Activated naive CD8-positive, alpha-beta T cell (primary cell): ENCODE measurements around the gene SEC22A.

Source experiments
- H3K27ac Mint-ChIP-seq: one replicate; pipeline ENCODE4 v1.8.0; 2021; ENCODE audit warnings: mixed read lengths
- H3K27me3 Mint-ChIP-seq: one replicate; pipeline ENCODE4 v1.8.0; 2021; ENCODE audit warnings: mixed read lengths
- H3K36me3 Mint-ChIP-seq: one replicate; pipeline ENCODE4 v1.8.0; 2021; ENCODE audit warnings: mixed read lengths
- H3K4me1 Mint-ChIP-seq: one replicate; pipeline ENCODE4 v1.8.0; 2021; ENCODE audit warnings: low read depth, mixed read lengths
- H3K4me3 Mint-ChIP-seq: one replicate; pipeline ENCODE4 v1.8.0; 2021; ENCODE audit warnings: mild to moderate bottlenecking, mixed read lengths
- H3K9me3 Mint-ChIP-seq: one replicate; pipeline ENCODE4 v1.8.0; 2021; ENCODE audit warnings: low read depth, mixed read lengths

Gene SEC22A

DNA sequence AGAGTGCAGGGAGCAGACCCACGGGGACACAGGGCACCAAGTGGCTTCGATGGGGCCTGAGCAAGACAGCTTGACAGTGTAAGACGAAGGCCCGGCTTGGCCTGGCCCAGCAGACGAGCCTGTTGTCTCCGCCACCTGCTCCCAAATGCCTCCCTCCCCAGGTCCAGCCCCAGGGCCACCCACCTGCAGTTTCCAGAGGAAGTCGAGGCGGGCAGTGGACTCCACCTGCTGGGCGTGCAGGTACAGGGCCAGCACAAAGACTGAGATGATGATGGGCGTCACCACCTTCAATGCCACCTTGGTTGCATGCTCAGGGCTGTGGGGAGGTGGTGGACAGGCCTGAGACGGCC, 94.1 kb downstream of the SEC22A start:
- no peaks in the 10 kb centered on the region for H3K27me3 Mint-ChIP-seq
- H3K36me3 Mint-ChIP-seq = no peaks in the 10 kb centered on the region
- H3K4me1 Mint-ChIP-seq = no peaks in the 10 kb centered on the region
- no peak overlapping the region for H3K27ac Mint-ChIP-seq
- no peak overlapping the region for H3K4me3 Mint-ChIP-seq
- H3K9me3 Mint-ChIP-seq = no peaks in the 10 kb centered on the region

DNA sequence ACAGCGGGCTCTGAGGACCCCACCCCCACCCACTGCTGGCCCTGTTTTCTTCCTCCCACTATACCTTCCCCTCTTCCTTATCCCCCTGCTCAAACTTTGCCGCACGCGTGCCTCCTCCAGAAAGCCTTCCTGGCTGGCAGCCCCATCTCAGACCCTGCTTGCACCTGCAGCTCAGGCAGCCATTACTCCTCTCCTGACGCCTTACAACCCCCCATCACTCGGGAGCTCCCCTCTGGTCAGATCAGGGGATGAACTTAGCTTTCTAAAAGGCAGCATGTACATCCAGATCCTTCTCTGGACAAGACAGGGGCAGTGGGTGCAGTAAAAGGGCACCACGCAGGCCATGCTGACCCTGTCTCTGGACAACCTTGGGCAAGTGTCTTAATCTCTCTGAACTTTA, 94.5 kb downstream of the SEC22A start:
- no peaks in the 10 kb centered on the region for H3K27me3 Mint-ChIP-seq
- no peak overlapping the region for H3K4me3 Mint-ChIP-seq
- no peaks in the 10 kb centered on the region for H3K36me3 Mint-ChIP-seq
- H3K9me3 Mint-ChIP-seq = no peaks in the 10 kb centered on the region
- no peak overlapping the region for H3K27ac Mint-ChIP-seq
- no peaks in the 10 kb centered on the region for H3K4me1 Mint-ChIP-seq

DNA sequence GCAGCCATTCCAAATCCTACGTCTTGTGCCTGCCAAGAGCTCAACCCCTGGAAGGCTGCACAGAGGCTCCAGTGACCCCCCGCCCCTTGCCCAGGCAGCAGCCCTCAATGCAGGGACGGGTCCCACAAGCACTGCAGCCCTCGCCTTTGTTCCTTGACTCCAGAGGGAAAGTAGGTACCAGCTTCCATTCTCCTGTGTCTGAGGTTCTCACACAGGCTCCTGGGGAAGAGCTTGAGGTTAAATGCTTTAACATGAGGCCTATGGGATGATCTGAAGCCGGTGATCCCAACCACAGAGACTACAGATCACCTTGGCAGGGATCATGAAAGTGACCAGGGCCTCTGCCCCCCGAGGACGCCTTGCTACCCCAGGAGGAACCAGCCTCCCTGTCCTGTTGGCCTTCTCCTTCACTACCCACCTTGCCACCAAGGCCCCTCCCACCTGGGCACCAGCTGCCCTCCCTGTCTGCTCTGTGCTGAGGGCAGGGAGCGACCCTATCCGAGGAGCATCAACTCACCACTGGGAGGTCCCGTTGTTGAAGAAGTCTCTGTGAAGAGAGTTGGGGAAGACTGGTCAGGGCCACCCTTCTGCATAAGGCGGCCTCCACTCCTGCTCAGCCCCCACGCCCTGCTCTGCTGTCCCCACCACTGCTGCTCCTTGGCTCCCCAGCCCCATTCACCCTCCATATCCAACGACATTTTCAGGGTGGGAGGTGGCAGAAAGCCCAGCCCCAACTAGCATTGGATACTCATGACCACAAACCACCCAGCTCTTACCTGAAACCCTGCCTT, 95.3 kb downstream of the SEC22A start:
- Mint-ChIP-seq H3K36me3 (no peaks in the 10 kb centered on the region), H3K27ac (no peak overlapping the region)

DNA sequence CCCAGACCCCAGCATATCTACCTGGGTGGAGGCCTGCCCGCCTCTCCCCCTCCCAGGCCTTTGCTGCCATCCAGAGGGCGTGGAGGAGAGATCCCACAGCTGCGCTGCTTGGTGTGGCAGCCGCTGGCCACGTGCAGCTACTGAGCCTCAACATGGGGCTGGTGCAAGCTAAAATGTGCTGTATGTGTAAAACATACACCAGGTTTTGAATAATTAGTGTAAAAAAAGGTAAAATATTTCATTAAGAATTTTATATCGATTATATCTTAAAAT, 95.8 kb downstream of the SEC22A start:
- Mint-ChIP-seq H3K36me3 (no peaks in the 10 kb centered on the region), H3K27me3 (no peaks in the 10 kb centered on the region), H3K9me3 (no peaks in the 10 kb centered on the region), H3K27ac (no peak overlapping the region), H3K4me3 (no peak overlapping the region), H3K4me1 (no peaks in the 10 kb centered on the region)

More for the DNA sequence above, 95.3 kb downstream of the SEC22A start:
- Mint-ChIP-seq H3K4me3 (no peak overlapping the region), H3K9me3 (no peaks in the 10 kb centered on the region), H3K4me1 (no peaks in the 10 kb centered on the region), H3K27me3 (no peaks in the 10 kb centered on the region)

DNA sequence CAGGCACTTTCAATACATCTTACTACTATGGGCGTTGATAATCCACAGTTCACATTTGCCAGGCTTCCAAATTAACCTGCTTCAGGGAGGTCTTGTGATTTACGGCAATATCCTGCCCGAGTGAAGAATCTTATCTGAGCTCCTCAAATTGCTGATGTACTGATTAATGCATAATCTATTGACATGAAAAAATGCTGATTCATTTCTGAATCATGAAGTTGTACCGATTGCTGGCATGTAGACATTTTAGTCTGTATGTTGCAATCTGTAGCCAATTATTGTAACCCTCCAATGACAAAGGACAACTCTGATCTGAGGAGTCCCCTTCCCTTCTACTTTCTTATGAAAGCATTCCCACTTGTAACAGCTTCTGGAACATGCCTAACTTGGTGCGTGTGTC, 97.2 kb downstream of the SEC22A start:
- Mint-ChIP-seq H3K27me3 (no peaks in the 10 kb centered on the region), H3K9me3 (no peaks in the 10 kb centered on the region), H3K4me3 (no peak overlapping the region), H3K4me1 (no peaks in the 10 kb centered on the region), H3K27ac (no peak overlapping the region), H3K36me3 (no peaks in the 10 kb centered on the region)

DNA sequence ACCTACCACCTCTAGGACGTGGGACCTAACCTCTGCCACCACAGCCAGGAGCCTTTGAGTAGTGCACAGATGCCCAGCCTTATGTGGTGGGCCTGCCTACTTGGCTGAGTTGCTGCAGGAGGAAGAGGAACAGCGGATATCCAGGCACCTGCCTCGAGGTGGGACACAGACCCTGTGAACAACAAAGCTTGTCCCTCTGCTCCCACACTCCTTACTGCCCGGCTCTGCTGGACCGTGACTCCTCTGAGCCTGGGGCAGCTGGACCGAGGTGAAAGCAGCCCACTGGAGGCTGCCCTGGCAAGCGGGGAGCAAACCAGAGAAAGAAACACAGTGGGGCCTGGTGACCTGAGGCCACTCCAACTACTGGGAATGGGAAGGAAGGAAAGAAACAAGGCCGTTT, 97.8 kb downstream of the SEC22A start:
- H3K36me3 Mint-ChIP-seq = no peaks in the 10 kb centered on the region
- H3K9me3 Mint-ChIP-seq = no peaks in the 10 kb centered on the region
- H3K4me1 Mint-ChIP-seq = no peaks in the 10 kb centered on the region
- no peak overlapping the region for H3K27ac Mint-ChIP-seq
- H3K4me3 Mint-ChIP-seq = no peak overlapping the region
- H3K27me3 Mint-ChIP-seq = no peaks in the 10 kb centered on the region

DNA sequence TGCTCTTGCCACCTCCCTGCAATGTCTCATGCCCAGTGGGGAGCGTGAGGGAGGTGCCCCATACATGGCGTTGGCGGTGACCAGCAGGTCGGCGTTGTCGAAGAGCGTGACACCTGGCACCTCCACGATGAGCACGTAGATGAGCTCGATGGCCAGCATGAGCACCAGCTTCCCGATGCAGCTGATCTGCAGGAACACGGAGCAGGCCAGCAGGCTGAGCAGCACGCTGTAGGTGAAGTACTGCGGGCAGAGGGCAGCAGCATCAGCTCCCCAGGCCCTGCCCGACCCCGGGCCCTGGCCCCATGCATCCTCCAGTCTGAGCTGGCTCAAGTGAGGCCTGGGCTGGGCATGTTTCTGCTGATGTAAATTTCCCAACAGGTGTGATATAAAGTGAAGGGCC, 98.3 kb downstream of the SEC22A start:
- Mint-ChIP-seq H3K27me3 (no peaks in the 10 kb centered on the region), H3K4me1 (no peaks in the 10 kb centered on the region), H3K36me3 (no peaks in the 10 kb centered on the region), H3K27ac (no peak overlapping the region), H3K9me3 (no peaks in the 10 kb centered on the region), H3K4me3 (no peak overlapping the region)

DNA sequence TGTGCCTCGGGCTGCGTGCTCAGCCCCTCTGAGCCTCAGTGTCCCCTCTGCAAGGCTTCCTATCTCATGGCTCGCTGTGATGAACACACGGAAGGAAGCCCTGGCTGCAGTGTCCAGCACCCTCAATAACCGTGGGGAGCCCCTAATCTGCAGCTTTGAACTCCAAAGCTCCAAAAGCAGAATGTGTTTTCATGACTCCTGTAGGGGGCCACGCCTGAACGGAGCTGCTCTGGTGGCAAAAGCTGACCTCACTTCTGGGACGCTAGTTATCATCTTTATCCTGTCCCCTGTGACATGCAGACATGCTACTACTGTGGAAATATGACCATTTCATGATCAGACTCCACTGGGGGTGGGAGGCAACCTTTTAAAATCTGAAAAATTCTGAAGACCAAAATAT, 98.8 kb downstream of the SEC22A start:
- H3K27me3 Mint-ChIP-seq = no peaks in the 10 kb centered on the region
- H3K4me1 Mint-ChIP-seq = no peaks in the 10 kb centered on the region
- no peaks in the 10 kb centered on the region for H3K9me3 Mint-ChIP-seq
- H3K27ac Mint-ChIP-seq = no peak overlapping the region
- H3K36me3 Mint-ChIP-seq = no peaks in the 10 kb centered on the region
- no peak overlapping the region for H3K4me3 Mint-ChIP-seq

DNA sequence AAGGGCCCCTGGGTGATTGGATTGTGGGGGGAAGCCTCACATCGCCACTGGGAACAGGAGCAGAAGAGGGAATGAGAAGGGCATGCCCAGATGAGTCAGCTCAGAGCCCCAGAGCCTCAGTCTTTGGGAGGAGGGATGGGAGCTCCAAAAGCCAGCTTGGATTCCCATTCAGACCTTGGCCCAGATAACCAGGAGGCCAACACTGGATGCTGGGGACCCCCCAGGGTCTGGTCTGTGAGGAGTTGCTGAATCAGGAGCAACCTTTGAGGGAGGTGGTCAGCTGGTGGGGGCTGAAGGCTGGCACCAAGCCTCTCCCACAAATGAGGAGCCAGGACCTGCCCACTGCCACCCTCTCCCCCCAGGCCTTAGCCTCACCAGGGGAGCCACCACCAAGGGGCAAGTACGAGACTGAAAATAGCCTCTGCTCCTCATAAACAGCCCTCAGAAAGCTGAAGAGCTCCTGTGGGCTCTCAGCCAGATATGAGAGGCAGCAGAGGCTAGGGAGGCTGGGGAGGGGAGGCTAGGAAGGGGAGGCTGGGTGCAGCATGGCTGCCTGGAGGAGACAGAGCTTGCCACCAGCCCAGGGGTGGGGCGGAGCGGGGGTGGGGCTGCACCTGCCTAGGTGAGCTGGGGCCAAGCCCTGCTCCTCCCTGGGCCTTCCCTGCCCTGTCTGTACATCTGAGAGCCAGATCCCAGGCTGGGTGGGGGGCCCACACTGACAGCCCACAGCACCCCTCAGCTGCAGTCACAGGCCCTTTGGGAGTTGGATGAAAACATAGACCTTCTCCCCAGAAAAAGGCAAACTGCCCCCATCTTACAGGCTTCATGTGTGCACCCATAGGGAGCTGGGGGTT, 99.8 kb downstream of the SEC22A start:
- H3K36me3 Mint-ChIP-seq = no peaks in the 10 kb centered on the region
- no peak overlapping the region for H3K27ac Mint-ChIP-seq
- H3K4me1 Mint-ChIP-seq = no peaks in the 10 kb centered on the region
- no peak overlapping the region for H3K4me3 Mint-ChIP-seq
- no peaks in the 10 kb centered on the region for H3K27me3 Mint-ChIP-seq
- no peaks in the 10 kb centered on the region for H3K9me3 Mint-ChIP-seq

DNA sequence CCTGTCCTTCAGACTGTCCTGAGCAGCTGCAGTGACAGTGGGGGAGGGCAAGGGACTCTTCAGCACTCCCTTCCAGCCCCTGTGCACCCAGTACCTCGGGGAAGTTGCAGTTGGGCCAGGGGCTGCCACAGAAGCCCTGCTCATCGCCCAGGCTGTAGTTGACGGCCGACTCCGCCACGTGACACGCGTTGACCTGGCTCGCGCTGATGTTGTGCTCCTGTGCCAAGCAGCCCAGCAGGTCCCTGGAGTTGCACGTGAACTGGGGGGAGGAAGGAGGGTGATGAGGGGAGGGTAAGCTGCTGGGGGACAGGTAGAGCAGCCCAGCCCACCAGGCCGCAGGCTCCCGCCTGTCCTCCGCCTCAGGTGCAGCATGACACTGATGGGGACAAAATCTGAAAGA, 101.2 kb downstream of the SEC22A start:
- Mint-ChIP-seq H3K27ac (no peak overlapping the region), H3K9me3 (no peaks in the 10 kb centered on the region), H3K27me3 (no peaks in the 10 kb centered on the region), H3K36me3 (no peaks in the 10 kb centered on the region), H3K4me3 (no peak overlapping the region), H3K4me1 (no peaks in the 10 kb centered on the region)

DNA sequence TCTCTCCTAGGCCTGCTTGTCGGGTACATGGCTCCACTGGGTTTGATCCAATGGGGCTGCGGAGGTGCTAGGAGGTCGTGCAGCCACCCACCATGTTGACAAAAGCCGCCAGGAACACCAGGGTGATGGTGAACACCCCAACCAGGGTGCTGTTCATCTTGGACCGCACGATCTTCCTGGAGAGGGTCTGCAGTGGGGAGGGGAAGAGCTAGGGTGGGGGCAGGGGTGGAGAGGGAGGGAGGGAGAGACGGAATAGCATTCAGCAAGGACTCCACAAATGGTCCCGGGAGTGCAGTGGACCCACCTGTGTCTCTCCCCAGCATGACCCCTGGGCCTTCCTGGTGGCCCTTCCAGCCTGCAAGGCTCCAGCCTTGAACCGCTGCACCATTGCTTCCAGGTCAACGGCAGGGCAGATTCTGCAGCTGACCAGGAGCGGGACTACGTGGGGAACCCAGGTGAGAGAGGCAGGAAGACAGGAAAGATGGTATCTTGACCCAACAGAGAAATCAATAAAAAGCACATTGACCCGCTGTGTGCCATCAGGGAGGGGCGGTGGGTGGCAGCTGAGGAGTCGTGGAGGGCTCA, 102.3 kb downstream of the SEC22A start:
- Mint-ChIP-seq H3K27ac (no peak overlapping the region), H3K27me3 (no peaks in the 10 kb centered on the region), H3K9me3 (no peaks in the 10 kb centered on the region), H3K36me3 (no peaks in the 10 kb centered on the region), H3K4me3 (no peak overlapping the region), H3K4me1 (no peaks in the 10 kb centered on the region)

DNA sequence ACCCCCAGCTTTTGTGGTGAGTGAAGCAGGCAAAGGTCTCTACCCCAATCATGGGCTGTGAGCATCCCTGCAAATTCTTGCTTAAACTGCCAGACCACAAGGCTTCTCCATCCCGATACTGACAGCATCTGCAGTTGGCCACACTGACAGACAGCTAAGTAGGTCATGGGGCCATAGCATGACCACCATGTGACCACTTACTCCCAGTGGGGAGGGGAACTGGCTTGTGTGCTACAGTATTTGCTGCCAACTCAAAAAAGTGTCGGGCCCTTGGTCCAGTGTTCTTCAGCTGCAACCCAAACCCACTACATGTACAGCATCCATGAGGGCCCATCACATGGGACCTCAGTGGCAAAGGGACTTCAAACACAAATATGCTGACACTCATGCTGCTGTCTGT, 103.4 kb downstream of the SEC22A start:
- Mint-ChIP-seq H3K36me3 (no peaks in the 10 kb centered on the region), H3K9me3 (no peaks in the 10 kb centered on the region), H3K4me3 (no peak overlapping the region), H3K27ac (no peak overlapping the region), H3K27me3 (no peaks in the 10 kb centered on the region), H3K4me1 (no peaks in the 10 kb centered on the region)

DNA sequence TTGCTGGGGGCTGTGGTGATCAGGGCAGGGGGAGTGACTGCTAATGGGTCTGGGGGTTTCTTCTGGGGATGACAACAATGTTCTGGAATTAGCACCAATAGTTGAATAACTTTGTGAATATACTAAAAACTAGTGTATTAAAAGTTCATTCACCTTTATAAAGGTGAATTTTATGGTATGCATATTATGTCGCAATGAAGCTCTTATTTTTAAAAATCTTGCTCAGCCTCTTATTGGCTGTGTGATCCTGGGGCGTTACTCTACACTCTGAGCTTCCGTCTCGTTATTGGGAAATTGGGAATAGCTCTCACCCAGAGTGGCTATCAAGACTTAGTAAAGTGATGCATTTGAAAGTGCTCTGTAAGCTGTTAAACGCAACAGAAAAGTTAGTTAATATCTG, 105.3 kb downstream of the SEC22A start:
- H3K9me3 Mint-ChIP-seq = no peaks in the 10 kb centered on the region
- no peak overlapping the region for H3K4me3 Mint-ChIP-seq
- H3K36me3 Mint-ChIP-seq = no peaks in the 10 kb centered on the region
- no peaks in the 10 kb centered on the region for H3K27me3 Mint-ChIP-seq
- H3K27ac Mint-ChIP-seq = no peak overlapping the region
- no peaks in the 10 kb centered on the region for H3K4me1 Mint-ChIP-seq

DNA sequence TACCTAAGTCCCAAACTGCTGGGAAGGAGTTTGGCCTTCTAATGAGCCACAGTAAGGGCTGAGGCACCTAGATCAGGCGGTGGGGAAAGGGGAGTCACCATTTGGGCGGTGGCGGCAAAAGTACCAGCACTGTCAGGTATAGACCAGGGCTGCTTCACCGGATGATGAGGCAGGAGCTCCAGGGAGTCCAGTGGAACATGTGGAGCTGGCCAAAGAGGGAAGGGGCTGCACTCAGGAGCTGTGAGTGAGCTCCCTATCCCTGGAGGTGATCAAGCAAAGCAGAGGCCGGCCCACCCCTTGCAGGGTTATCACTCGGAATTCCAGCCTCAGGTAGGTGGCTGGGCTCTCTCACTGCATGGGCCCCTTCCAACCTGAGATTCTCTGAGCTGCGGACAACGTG, 108.4 kb downstream of the SEC22A start:
- H3K9me3 Mint-ChIP-seq = no peaks in the 10 kb centered on the region
- H3K27me3 Mint-ChIP-seq = peaks cover 3% of the 10 kb centered on the region
- H3K4me1 Mint-ChIP-seq = no peaks in the 10 kb centered on the region
- no peak overlapping the region for H3K4me3 Mint-ChIP-seq
- H3K36me3 Mint-ChIP-seq = no peaks in the 10 kb centered on the region
- H3K27ac Mint-ChIP-seq = no peak overlapping the region

DNA sequence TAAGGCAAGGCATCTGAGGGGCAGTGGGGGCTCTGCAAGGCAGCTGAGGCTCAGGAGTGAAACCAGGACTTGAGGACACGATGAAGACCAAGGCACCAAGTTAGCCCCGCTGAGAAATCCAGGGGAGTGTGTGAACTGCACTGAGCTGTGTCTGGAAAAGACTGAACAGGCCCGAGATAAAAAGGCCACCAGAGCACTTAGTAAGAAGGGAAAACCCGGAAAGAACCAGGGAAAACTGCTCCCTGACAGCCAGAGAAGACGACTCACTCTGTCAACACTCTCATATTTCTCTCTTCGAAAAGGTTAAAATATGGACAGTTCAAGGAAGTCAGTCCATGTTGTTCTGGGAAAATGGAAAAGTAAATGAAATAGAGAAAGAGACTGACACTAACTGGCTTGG, 109.0 kb downstream of the SEC22A start:
- no peaks in the 10 kb centered on the region for H3K36me3 Mint-ChIP-seq
- H3K4me1 Mint-ChIP-seq = no peaks in the 10 kb centered on the region
- H3K27me3 Mint-ChIP-seq = peaks cover 3% of the 10 kb centered on the region
- H3K4me3 Mint-ChIP-seq = no peak overlapping the region
- H3K9me3 Mint-ChIP-seq = no peaks in the 10 kb centered on the region
- H3K27ac Mint-ChIP-seq = no peak overlapping the region
